Loucy (cell line): ENCODE data around the gene MEF2C.

Experiments
- H2AFZ ChIP-seq: fragments of 200-600 bp; sonication (generic); 2 replicates; pipeline ENCODE4 v1.6.0; 2016; ENCODE audit warnings: antibody characterized with exemption, mild to moderate bottlenecking, low read length, moderate library complexity
- H3F3A ChIP-seq: fragments of 200-600 bp; 2 replicates; pipeline ENCODE4 v1.6.0; 2016; ENCODE audit warnings: antibody characterized with exemption, low read depth, mild to moderate bottlenecking
- H3K27me3 ChIP-seq: fragments of 200-600 bp; sonication (generic); 2 replicates; pipeline ENCODE4 v1.6.1; 2014; ENCODE audit warnings: low read length, mild to moderate bottlenecking; ENCODE audit not compliant: insufficient read depth, poor library complexity, severe bottlenecking
- H3K36me3 ChIP-seq: fragments of 200-600 bp; sonication (generic); 2 replicates; pipeline ENCODE4 v1.6.1; 2016; ENCODE audit warnings: low read length; ENCODE audit not compliant: insufficient read depth
- H3K4me1 ChIP-seq: fragments of 200-600 bp; sonication (generic); 2 replicates; pipeline ENCODE4 v1.5.1; 2014; ENCODE audit warnings: low read length, mild to moderate bottlenecking; ENCODE audit not compliant: insufficient read depth, poor library complexity, severe bottlenecking
- H3K4me2 ChIP-seq: fragments of 200-600 bp; sonication (generic); 2 replicates; pipeline ENCODE4 v1.6.0; 2014; ENCODE audit warnings: antibody characterized with exemption, low read length, low read depth, mild to moderate bottlenecking; ENCODE audit not compliant: poor library complexity, severe bottlenecking
- H3K4me3 ChIP-seq: fragments of 200-600 bp; sonication (generic); 2 replicates; pipeline ENCODE4 v1.5.1; 2014; ENCODE audit warnings: low read length, mild to moderate bottlenecking, mixed read lengths; ENCODE audit not compliant: poor library complexity, severe bottlenecking
- H3K79me2 ChIP-seq: fragments of 200-600 bp; sonication (generic); 2 replicates; pipeline ENCODE4 v1.6.1; 2014; ENCODE audit warnings: low read length; ENCODE audit not compliant: insufficient read depth
- H3K9ac ChIP-seq: fragments of 200-600 bp; sonication (generic); 2 replicates; pipeline ENCODE4 v1.6.0; 2014; ENCODE audit warnings: mild to moderate bottlenecking, low read depth, low read length, moderate library complexity; ENCODE audit not compliant: poor library complexity, severe bottlenecking
- H3K9me2 ChIP-seq: fragments of 200-600 bp; sonication (generic); replicated peaks from 2 replicates; pipeline ENCODE4 v1.6.1; 2016; ENCODE audit warnings: low read depth, low read length, mixed read lengths
- H3K9me3 ChIP-seq: fragments of 200-600 bp; sonication (generic); 2 replicates; pipeline ENCODE4 v1.6.1; 2014; ENCODE audit warnings: mild to moderate bottlenecking, antibody characterized with exemption, low read length, low read depth; ENCODE audit not compliant: insufficient read depth
- H4K20me1 ChIP-seq: fragments of 200-600 bp; sonication (generic); 2 replicates; pipeline ENCODE4 v1.6.0; 2014; ENCODE audit warnings: antibody characterized with exemption, low read length, mild to moderate bottlenecking; ENCODE audit not compliant: insufficient read depth, poor library complexity, severe bottlenecking
- CTCF ChIP-seq: fragments of 200-600 bp; sonication (generic); conservative IDR thresholded peaks from 2 replicates; pipeline ENCODE4 v1.5.1; 2014; ENCODE audit warnings: mild to moderate bottlenecking, antibody characterized with exemption, low read length
- EZH2phosphoT487 ChIP-seq: fragments of 200-600 bp; IDR thresholded peaks from 2 replicates; pipeline ENCODE4 v1.6.1; 2018; ENCODE audit warnings: antibody characterized with exemption, mild to moderate bottlenecking, moderate library complexity, borderline replicate concordance

Gene MEF2C

GRCh38 chr5:88829054-88829453 lies 53.9 kb downstream of the MEF2C start:
- peaks cover 70% of the 10 kb centered on the region for H3K4me1 ChIP-seq
- peak overlapping the region; percentile 12 for H3K9ac ChIP-seq
- H2AFZ ChIP-seq: peak overlapping the region; percentile 65
- no peaks in the 10 kb centered on the region for H4K20me1 ChIP-seq
- 0 out of 2 replicates have a peak, but pooled peaks cover 5% of the 10 kb centered on the region for H3K79me2 ChIP-seq
- no peak overlapping the region for H3K4me3 ChIP-seq
- peak overlapping the region; percentile 76 for H3K4me2 ChIP-seq
- no peaks in the 10 kb centered on the region for H3K9me3 ChIP-seq
- no peaks in the 10 kb centered on the region for H3K36me3 ChIP-seq
- no peak for TF ChIP-seq EZH2phosphoT487
- peak; percentile 61 for TF ChIP-seq CTCF
- H3K27me3 ChIP-seq: no peaks in the 10 kb centered on the region
- peaks cover 24% of the 10 kb centered on the region for H3F3A ChIP-seq
- no peaks in the 10 kb centered on the region for H3K9me2 ChIP-seq

GRCh38 chr5:88827997-88828396 lies 55.0 kb downstream of the MEF2C start:
- Histone ChIP-seq H3K79me2 (peaks cover 8% of the 10 kb centered on the region; the same call in 1 of the 2 replicates), H3K4me3 (peak overlapping the region; percentile 62), H2AFZ (no peak overlapping the region), H3K4me1 (peaks cover 74% of the 10 kb centered on the region), H3K4me2 (peak overlapping the region; percentile 76), H3K9me2 (no peaks in the 10 kb centered on the region), H4K20me1 (no peaks in the 10 kb centered on the region), H3K27me3 (no peaks in the 10 kb centered on the region), H3K9ac (peak overlapping the region; percentile 64), H3F3A (peaks cover 24% of the 10 kb centered on the region), H3K9me3 (no peaks in the 10 kb centered on the region), H3K36me3 (no peaks in the 10 kb centered on the region)
- TF ChIP-seq CTCF (no peak), EZH2phosphoT487 (peak; percentile 62; the same call in 1 of the 2 replicates)

GRCh38 chr5:88826646-88827585 lies 56.1 kb downstream of the MEF2C start:
- Histone ChIP-seq H3K9me3 (no peaks in the 10 kb centered on the region), H3K79me2 (peaks cover 15% of the 10 kb centered on the region; the same call in 1 of the 2 replicates), H3F3A (peaks cover 24% of the 10 kb centered on the region), H3K4me1 (peaks cover 81% of the 10 kb centered on the region), H2AFZ (no peak overlapping the region), H3K27me3 (no peaks in the 10 kb centered on the region), H3K4me2 (peak overlapping the region; percentile 76), H3K4me3 (peak overlapping the region; percentile 62), H4K20me1 (no peaks in the 10 kb centered on the region), H3K36me3 (no peaks in the 10 kb centered on the region), H3K9ac (peak overlapping the region; percentile 64), H3K9me2 (no peaks in the 10 kb centered on the region)
- TF ChIP-seq EZH2phosphoT487 (no peak), CTCF (no peak)
